ENCODE results near the gene DCAF5. TPM values are rescaled to one million over a fixed set of nuclear protein-coding genes. Genes with fewer than 3 reads are reported as not detected.

DCAF5 gene
- total RNA-seq, 4 donors from 2014 or later = 25.1 to 70.3 (median 42.7) TPM

- TF ChIP-seq POLR2AphosphoS5 (IDR thresholded peaks at IDR 0.05) (peak; percentile 14 to 53 (median 15)), POLR2A (IDR thresholded peaks at IDR 0.05) (no peak), CTCF (IDR thresholded peaks at IDR 0.05) (no peak), EP300 (IDR thresholded peaks at IDR 0.05; ENCODE audit: low read depth) (no peak)
- 53 to 65% methylated on average over 3 of the region's 3 CpGs for WGBS, 2 donors (ENCODE audit: low coverage in 1 of 2)
- DNase-seq = no peak
- in situ Hi-C loops (cut with MboI; ENCODE audit: low pct_ligation_motif_present in 1 of 4, low pct_unique_long_range_greater_than_20kb in 1 of 4, low sequenced_read_pairs in 3 of 4) (loop anchor here in 2 of 4 donors (25.0 kb wide), 1 partner anchor 164 kb away; no protein-coding TSS in a partner anchor), intact Hi-C loops (cut with DNase I; ENCODE audit: low total_unique reads) (no loop called here)
- no peaks in the 10 kb centered on the region for H3K27me3 ChIP-seq
- H3K4me3 ChIP-seq = no peak overlapping the region
- peak overlapping the region in 3 of 4 donors; percentile 59 to 80 (median 79) for H3K27ac ChIP-seq
- no peaks in the 10 kb centered on the region for H3K9me3 ChIP-seq
- H3K4me1 ChIP-seq = peaks cover 0 to 10% (median 6%) of the 10 kb centered on the region in 4 donors
- H3K36me3 ChIP-seq = peaks cover 0 to 23% (median 6%) of the 10 kb centered on the region in 4 donors
Observed at GRCh38 chr14:69076341-69076740, 76.6 kb downstream of the DCAF5 start.

GRCh38 chr14:69073915-69074314 is 79.0 kb downstream of the DCAF5 start:
- H3K9me3 ChIP-seq = no peaks in the 10 kb centered on the region
- H3K27ac ChIP-seq = no peak overlapping the region
- 14 to 56% methylated on average over 1 of the region's 1 CpG for WGBS, 2 donors (ENCODE audit: low coverage in 1 of 2)
- intact Hi-C loops (cut with DNase I; ENCODE audit: low total_unique reads) (no loop called here), in situ Hi-C loops (cut with MboI; ENCODE audit: low pct_ligation_motif_present in 1 of 4, low pct_unique_long_range_greater_than_20kb in 1 of 4, low sequenced_read_pairs in 3 of 4) (no loop called here)
- peaks cover 0 to 23% (median 6%) of the 10 kb centered on the region in 4 donors for H3K36me3 ChIP-seq
- no peak overlapping the region for H3K4me3 ChIP-seq
- H3K27me3 ChIP-seq = no peaks in the 10 kb centered on the region
- TF ChIP-seq POLR2A (IDR thresholded peaks at IDR 0.05) (no peak), CTCF (IDR thresholded peaks at IDR 0.05) (no peak), EP300 (IDR thresholded peaks at IDR 0.05; ENCODE audit: low read depth) (no peak), POLR2AphosphoS5 (IDR thresholded peaks at IDR 0.05) (no peak)
- DNase-seq = no peak
- H3K4me1 ChIP-seq = peaks cover 0 to 8% (median 6%) of the 10 kb centered on the region in 4 donors

GRCh38 chr14:69073429-69073828 is 79.5 kb downstream of the DCAF5 start:
- H3K4me1 ChIP-seq = peaks cover 0 to 8% (median 3%) of the 10 kb centered on the region in 4 donors
- WGBS, 2 donors (ENCODE audit: low coverage in 1 of 2) = 91 to 94% methylated on average over 5 of the region's 5 CpGs
- H3K27ac ChIP-seq = no peak overlapping the region
- H3K9me3 ChIP-seq = no peaks in the 10 kb centered on the region
- no peak for TF ChIP-seq CTCF (IDR thresholded peaks at IDR 0.05)
- TF ChIP-seq POLR2AphosphoS5 (IDR thresholded peaks at IDR 0.05) = no peak
- TF ChIP-seq POLR2A (IDR thresholded peaks at IDR 0.05) = no peak
- TF ChIP-seq EP300 (IDR thresholded peaks at IDR 0.05; ENCODE audit: low read depth) = no peak
- DNase-seq = no peak
- intact Hi-C loops (cut with DNase I; ENCODE audit: low total_unique reads) = no loop called here
- H3K4me3 ChIP-seq = no peak overlapping the region
- H3K36me3 ChIP-seq = peaks cover 0 to 23% (median 6%) of the 10 kb centered on the region in 4 donors
- H3K27me3 ChIP-seq = no peaks in the 10 kb centered on the region
- in situ Hi-C loops (cut with MboI; ENCODE audit: low pct_ligation_motif_present in 1 of 4, low pct_unique_long_range_greater_than_20kb in 1 of 4, low sequenced_read_pairs in 3 of 4) = no loop called here

GRCh38 chr14:69072584-69072983 is 80.3 kb downstream of the DCAF5 start:
- Histone ChIP-seq H3K4me1 (peaks cover 0 to 8% (median 0%) of the 10 kb centered on the region in 4 donors), H3K36me3 (peaks cover 0 to 23% (median 6%) of the 10 kb centered on the region in 4 donors), H3K27ac (no peak overlapping the region), H3K4me3 (no peak overlapping the region), H3K9me3 (no peaks in the 10 kb centered on the region), H3K27me3 (no peaks in the 10 kb centered on the region)
- intact Hi-C loops (cut with DNase I; ENCODE audit: low total_unique reads) = no loop called here
- 74 to 86% methylated on average over 2 of the region's 2 CpGs for WGBS, 2 donors (ENCODE audit: low coverage in 1 of 2)
- TF ChIP-seq POLR2AphosphoS5 (IDR thresholded peaks at IDR 0.05) = no peak
- no peak for TF ChIP-seq EP300 (IDR thresholded peaks at IDR 0.05; ENCODE audit: low read depth)
- DNase-seq = no peak
- in situ Hi-C loops (cut with MboI; ENCODE audit: low pct_ligation_motif_present in 1 of 4, low pct_unique_long_range_greater_than_20kb in 1 of 4, low sequenced_read_pairs in 3 of 4) = no loop called here

All from transverse colon (tissue), 4 donors.